Measurements from ENCODE around the gene AMBRA1.

The AMBRA1 gene

DNA sequence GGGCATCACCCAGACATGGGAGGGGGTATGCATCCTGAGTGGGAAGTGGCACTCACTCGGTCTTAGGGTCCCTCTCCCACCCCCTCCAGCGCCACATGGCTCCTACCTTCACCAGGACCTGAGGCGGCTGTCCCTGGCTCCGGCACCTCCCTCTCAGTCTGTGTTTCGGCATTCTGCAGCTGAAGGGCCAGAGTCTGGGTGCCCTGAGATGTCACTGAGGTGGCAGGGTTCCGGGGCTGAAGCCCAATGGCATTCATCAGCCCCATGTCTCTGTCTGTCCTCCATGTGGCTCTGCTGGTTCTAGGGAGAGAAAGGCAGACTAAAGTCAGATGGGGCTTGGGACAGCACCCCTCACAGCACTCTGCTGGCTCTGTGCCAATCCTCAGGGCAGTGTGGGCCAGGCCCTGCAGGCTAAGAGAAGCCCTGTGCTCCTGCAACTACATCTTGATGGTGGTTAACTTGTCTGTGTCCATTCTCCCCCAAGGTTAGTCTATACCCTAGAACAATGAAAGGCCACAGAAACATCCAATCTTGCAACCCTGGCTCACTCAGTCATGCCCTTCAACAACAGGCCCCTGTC, 185.3 kb downstream of the AMBRA1 start:
- Histone ChIP-seq H3K9ac (ENCODE audit: low read depth, low read length) (no peak overlapping the region), H3K27me3 (ENCODE audit: insufficient read depth, low read length, poor library complexity) (no peaks in the 10 kb centered on the region), H3K4me2 (ENCODE audit: insufficient read depth, low read length) (no peak overlapping the region), H3K4me3 (ENCODE audit: low read depth in 1 of 2, low read length in 2 of 2) (no peak overlapping the region), H3K27ac (ENCODE audit: low read length) (no peak overlapping the region), H3K9me3 (ENCODE audit: insufficient read depth, low read length, severe bottlenecking) (no peaks in the 10 kb centered on the region), H4K20me1 (ENCODE audit: insufficient read depth, low read length) (peaks cover 8% of the 10 kb centered on the region; the same call in 1 of the 2 replicates), H3K79me2 (ENCODE audit: insufficient read depth, low read length) (no peaks in the 10 kb centered on the region), H2AFZ (ENCODE audit: low read depth, low read length) (no peak overlapping the region), H3K4me1 (ENCODE audit: insufficient read depth, low read length) (no peaks in the 10 kb centered on the region), H3K36me3 (ENCODE audit: insufficient read depth, low read length) (peaks cover 71% of the 10 kb centered on the region)
- TF ChIP-seq, protein P1, sequence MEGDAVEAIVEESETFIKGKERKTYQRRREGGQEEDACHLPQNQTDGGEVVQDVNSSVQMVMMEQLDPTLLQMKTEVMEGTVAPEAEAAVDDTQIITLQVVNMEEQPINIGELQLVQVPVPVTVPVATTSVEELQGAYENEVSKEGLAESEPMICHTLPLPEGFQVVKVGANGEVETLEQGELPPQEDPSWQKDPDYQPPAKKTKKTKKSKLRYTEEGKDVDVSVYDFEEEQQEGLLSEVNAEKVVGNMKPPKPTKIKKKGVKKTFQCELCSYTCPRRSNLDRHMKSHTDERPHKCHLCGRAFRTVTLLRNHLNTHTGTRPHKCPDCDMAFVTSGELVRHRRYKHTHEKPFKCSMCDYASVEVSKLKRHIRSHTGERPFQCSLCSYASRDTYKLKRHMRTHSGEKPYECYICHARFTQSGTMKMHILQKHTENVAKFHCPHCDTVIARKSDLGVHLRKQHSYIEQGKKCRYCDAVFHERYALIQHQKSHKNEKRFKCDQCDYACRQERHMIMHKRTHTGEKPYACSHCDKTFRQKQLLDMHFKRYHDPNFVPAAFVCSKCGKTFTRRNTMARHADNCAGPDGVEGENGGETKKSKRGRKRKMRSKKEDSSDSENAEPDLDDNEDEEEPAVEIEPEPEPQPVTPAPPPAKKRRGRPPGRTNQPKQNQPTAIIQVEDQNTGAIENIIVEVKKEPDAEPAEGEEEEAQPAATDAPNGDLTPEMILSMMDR (IDR thresholded peaks at IDR 0.05; ENCODE audit: borderline replicate concordance, extremely low read depth, low read length, poor library complexity, severe bottlenecking), result no peak
- no peak for TF ChIP-seq EZH2 (IDR thresholded peaks at IDR 0.05; ENCODE audit: borderline replicate concordance, low read depth, low read length, severe bottlenecking)
- ATAC-seq (ENCODE audit: insufficient read depth, low read depth), result no peak
- no peak for DNase-seq

DNA sequence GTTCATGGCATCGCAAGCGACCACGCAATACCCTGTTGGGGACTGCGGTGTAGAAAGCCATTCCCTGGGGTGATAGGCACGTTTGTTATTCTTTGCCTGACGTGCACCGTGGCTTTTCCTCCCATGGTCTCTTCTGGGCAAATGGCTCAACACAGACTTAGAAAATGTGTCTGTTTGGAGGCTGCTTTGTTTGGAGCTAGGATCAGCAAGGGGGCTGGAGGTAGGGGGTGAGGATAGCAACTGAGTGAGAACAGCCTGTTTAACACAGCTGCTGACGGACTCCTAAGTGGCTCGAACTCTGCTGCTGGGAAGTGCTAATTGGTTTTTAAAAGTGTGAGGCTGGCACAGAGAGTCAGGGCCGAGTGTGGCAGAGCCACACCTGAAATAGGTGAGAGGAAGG, 186.2 kb downstream of the AMBRA1 start:
- H3K9me3 ChIP-seq (ENCODE audit: insufficient read depth, low read length, severe bottlenecking), result no peaks in the 10 kb centered on the region
- H3K4me2 ChIP-seq (ENCODE audit: insufficient read depth, low read length), result no peak overlapping the region
- H3K27me3 ChIP-seq (ENCODE audit: insufficient read depth, low read length, poor library complexity), result no peaks in the 10 kb centered on the region
- H3K4me1 ChIP-seq (ENCODE audit: insufficient read depth, low read length), result no peaks in the 10 kb centered on the region
- H3K9ac ChIP-seq (ENCODE audit: low read depth, low read length), result no peak overlapping the region
- DNase-seq (no peak), ATAC-seq (ENCODE audit: insufficient read depth, low read depth) (no peak)
- no peak overlapping the region for H2AFZ ChIP-seq (ENCODE audit: low read depth, low read length)
- no peak for TF ChIP-seq EZH2 (IDR thresholded peaks at IDR 0.05; ENCODE audit: borderline replicate concordance, low read depth, low read length, severe bottlenecking)
- TF ChIP-seq, protein P1 (IDR thresholded peaks at IDR 0.05; ENCODE audit: borderline replicate concordance, extremely low read depth, low read length, poor library complexity, severe bottlenecking), result no peak
- H3K27ac ChIP-seq (ENCODE audit: low read length), result no peak overlapping the region
- H3K4me3 ChIP-seq (ENCODE audit: low read depth in 1 of 2, low read length in 2 of 2), result no peak overlapping the region
- peaks cover 73% of the 10 kb centered on the region for H3K36me3 ChIP-seq (ENCODE audit: insufficient read depth, low read length)
- no peaks in the 10 kb centered on the region for H3K79me2 ChIP-seq (ENCODE audit: insufficient read depth, low read length)
- H4K20me1 ChIP-seq (ENCODE audit: insufficient read depth, low read length), result peaks cover 8% of the 10 kb centered on the region; the same call in 1 of the 2 replicates

DNA sequence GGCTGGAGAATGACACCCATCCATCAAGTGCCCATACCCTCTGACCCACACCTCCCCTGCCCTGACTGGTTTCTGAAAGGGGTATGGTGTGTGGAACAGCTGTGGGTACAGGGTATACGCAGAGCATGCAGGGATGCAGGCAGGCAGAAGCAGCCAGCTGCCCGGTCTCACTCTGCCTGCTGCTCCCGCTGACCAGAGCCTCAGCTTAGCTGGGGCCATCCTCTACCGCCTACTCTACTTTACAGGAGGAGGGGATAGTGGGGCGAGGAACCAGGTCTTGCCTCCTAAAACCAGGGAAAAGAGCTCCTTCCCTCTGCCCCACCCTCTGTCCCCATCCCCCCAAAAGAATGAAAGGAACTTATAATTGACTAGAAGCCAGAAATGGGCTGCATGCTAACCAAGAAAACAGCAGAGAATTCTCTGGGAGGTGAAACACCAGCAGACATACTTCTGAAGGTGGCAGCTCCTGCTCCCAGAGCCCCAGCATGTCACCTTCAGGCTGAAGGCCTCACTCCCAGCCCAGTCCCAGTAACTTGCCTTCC, 189.3 kb downstream of the AMBRA1 start:
- Histone ChIP-seq H3K36me3 (ENCODE audit: insufficient read depth, low read length) (peaks cover 77% of the 10 kb centered on the region), H3K4me2 (ENCODE audit: insufficient read depth, low read length) (no peak overlapping the region), H2AFZ (ENCODE audit: low read depth, low read length) (no peak overlapping the region), H3K79me2 (ENCODE audit: insufficient read depth, low read length) (no peaks in the 10 kb centered on the region), H3K27me3 (ENCODE audit: insufficient read depth, low read length, poor library complexity) (no peaks in the 10 kb centered on the region), H3K9me3 (ENCODE audit: insufficient read depth, low read length, severe bottlenecking) (no peaks in the 10 kb centered on the region), H3K4me3 (ENCODE audit: low read depth in 1 of 2, low read length in 2 of 2) (no peak overlapping the region), H3K4me1 (ENCODE audit: insufficient read depth, low read length) (no peaks in the 10 kb centered on the region), H3K27ac (ENCODE audit: low read length) (no peak overlapping the region), H3K9ac (ENCODE audit: low read depth, low read length) (no peak overlapping the region), H4K20me1 (ENCODE audit: insufficient read depth, low read length) (peaks cover 8% of the 10 kb centered on the region)
- TF ChIP-seq, protein P1 (IDR thresholded peaks at IDR 0.05; ENCODE audit: borderline replicate concordance, extremely low read depth, low read length, poor library complexity, severe bottlenecking), result no peak
- no peak for TF ChIP-seq EZH2 (IDR thresholded peaks at IDR 0.05; ENCODE audit: borderline replicate concordance, low read depth, low read length, severe bottlenecking)
- DNase-seq (no peak), ATAC-seq (ENCODE audit: insufficient read depth, low read depth) (no peak)
